ENCODE results near the gene COL4A5. TPM values are rescaled to one million over a fixed set of nuclear protein-coding genes. Genes with fewer than 3 reads are reported as not detected.

COL4A5 gene
- total and polyA plus RNA-seq, 4 donors = 0.63 to 10.3 (median 1.2) TPM

DNA sequence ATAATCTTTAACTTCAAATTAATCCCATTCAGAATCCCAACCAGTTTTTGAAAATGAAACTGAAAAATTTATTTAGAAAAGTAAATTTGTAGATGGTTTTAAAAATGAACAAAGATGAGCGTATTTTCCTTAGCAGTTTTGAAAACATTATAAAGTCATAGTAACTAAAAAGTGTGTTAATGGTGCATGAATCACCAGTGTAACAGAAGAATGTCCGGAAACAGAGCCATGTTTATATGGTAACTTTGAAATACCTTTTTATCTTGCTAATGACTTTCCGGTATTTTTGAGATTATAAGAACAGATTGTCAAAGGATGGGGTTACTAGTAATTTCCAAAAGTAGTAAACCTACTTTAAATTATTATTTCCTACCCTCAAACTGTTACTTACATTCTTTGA, 150.9 kb downstream of the COL4A5 start:
- Histone ChIP-seq H3K36me3 (ENCODE audit: control insufficient read depth in 4 of 4, insufficient read depth in 3 of 4, low read depth in 1 of 4, low read length in 3 of 4) (no peaks in the 10 kb centered on the region), H3K27me3 (ENCODE audit: control insufficient read depth in 4 of 4, insufficient read depth in 4 of 4, low read length in 3 of 4) (no peaks in the 10 kb centered on the region), H3K4me1 (ENCODE audit: control insufficient read depth in 4 of 4, insufficient read depth in 4 of 4, low read length in 3 of 4) (no peaks in the 10 kb centered on the region), H3K9ac (ENCODE audit: low read depth in 1 of 2, low read length in 2 of 2) (no peak overlapping the region), H3K9me3 (ENCODE audit: control insufficient read depth in 4 of 4, low read length in 3 of 4) (no peaks in the 10 kb centered on the region), H3K27ac (ENCODE audit: low read depth in 1 of 2, low read length in 2 of 2) (no peak overlapping the region), H3K4me3 (ENCODE audit: low read depth in 1 of 3, low read length in 3 of 3) (no peak overlapping the region)
- TF ChIP-seq RXRA (IDR thresholded peaks at IDR 0.05) = no peak
- TF ChIP-seq SP1 (IDR thresholded peaks at IDR 0.05) = no peak
- no peak for TF ChIP-seq YY1 (IDR thresholded peaks at IDR 0.05)
- TF ChIP-seq FOXA1 (IDR thresholded peaks at IDR 0.05) = no peak
- TF ChIP-seq, protein P1, sequence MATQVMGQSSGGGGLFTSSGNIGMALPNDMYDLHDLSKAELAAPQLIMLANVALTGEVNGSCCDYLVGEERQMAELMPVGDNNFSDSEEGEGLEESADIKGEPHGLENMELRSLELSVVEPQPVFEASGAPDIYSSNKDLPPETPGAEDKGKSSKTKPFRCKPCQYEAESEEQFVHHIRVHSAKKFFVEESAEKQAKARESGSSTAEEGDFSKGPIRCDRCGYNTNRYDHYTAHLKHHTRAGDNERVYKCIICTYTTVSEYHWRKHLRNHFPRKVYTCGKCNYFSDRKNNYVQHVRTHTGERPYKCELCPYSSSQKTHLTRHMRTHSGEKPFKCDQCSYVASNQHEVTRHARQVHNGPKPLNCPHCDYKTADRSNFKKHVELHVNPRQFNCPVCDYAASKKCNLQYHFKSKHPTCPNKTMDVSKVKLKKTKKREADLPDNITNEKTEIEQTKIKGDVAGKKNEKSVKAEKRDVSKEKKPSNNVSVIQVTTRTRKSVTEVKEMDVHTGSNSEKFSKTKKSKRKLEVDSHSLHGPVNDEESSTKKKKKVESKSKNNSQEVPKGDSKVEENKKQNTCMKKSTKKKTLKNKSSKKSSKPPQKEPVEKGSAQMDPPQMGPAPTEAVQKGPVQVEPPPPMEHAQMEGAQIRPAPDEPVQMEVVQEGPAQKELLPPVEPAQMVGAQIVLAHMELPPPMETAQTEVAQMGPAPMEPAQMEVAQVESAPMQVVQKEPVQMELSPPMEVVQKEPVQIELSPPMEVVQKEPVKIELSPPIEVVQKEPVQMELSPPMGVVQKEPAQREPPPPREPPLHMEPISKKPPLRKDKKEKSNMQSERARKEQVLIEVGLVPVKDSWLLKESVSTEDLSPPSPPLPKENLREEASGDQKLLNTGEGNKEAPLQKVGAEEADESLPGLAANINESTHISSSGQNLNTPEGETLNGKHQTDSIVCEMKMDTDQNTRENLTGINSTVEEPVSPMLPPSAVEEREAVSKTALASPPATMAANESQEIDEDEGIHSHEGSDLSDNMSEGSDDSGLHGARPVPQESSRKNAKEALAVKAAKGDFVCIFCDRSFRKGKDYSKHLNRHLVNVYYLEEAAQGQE (IDR thresholded peaks at IDR 0.05) = no peak
- no peak for TF ChIP-seq TAF1 (conservative IDR thresholded peaks at IDR 0.05)
- no peak for TF ChIP-seq EGR1 (IDR thresholded peaks at IDR 0.05; ENCODE audit: low read depth in 2 of 2)
- TF ChIP-seq FOXA2 (IDR thresholded peaks at IDR 0.05) = no peak
- no peak for TF ChIP-seq JUND (IDR thresholded peaks at IDR 0.05)
- TF ChIP-seq, protein P2, sequence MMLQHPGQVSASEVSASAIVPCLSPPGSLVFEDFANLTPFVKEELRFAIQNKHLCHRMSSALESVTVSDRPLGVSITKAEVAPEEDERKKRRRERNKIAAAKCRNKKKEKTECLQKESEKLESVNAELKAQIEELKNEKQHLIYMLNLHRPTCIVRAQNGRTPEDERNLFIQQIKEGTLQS (IDR thresholded peaks at IDR 0.05) = no peak
- no peak for TF ChIP-seq HNF4G (IDR thresholded peaks at IDR 0.05)
- no peak for TF ChIP-seq HNF4A (conservative IDR thresholded peaks at IDR 0.05)
- TF ChIP-seq GABPA (IDR thresholded peaks at IDR 0.05 in 1 of 2, conservative IDR thresholded peaks at IDR 0.05 in 1 of 2) = no peak
- TF ChIP-seq, protein P3, sequence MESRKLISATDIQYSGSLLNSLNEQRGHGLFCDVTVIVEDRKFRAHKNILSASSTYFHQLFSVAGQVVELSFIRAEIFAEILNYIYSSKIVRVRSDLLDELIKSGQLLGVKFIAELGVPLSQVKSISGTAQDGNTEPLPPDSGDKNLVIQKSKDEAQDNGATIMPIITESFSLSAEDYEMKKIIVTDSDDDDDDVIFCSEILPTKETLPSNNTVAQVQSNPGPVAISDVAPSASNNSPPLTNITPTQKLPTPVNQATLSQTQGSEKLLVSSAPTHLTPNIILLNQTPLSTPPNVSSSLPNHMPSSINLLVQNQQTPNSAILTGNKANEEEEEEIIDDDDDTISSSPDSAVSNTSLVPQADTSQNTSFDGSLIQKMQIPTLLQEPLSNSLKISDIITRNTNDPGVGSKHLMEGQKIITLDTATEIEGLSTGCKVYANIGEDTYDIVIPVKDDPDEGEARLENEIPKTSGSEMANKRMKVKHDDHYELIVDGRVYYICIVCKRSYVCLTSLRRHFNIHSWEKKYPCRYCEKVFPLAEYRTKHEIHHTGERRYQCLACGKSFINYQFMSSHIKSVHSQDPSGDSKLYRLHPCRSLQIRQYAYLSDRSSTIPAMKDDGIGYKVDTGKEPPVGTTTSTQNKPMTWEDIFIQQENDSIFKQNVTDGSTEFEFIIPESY (IDR thresholded peaks at IDR 0.05) = no peak
- TF ChIP-seq, protein P4, sequence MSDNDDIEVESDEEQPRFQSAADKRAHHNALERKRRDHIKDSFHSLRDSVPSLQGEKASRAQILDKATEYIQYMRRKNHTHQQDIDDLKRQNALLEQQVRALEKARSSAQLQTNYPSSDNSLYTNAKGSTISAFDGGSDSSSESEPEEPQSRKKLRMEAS (IDR thresholded peaks at IDR 0.05) = no peak
- TF ChIP-seq, protein P5, sequence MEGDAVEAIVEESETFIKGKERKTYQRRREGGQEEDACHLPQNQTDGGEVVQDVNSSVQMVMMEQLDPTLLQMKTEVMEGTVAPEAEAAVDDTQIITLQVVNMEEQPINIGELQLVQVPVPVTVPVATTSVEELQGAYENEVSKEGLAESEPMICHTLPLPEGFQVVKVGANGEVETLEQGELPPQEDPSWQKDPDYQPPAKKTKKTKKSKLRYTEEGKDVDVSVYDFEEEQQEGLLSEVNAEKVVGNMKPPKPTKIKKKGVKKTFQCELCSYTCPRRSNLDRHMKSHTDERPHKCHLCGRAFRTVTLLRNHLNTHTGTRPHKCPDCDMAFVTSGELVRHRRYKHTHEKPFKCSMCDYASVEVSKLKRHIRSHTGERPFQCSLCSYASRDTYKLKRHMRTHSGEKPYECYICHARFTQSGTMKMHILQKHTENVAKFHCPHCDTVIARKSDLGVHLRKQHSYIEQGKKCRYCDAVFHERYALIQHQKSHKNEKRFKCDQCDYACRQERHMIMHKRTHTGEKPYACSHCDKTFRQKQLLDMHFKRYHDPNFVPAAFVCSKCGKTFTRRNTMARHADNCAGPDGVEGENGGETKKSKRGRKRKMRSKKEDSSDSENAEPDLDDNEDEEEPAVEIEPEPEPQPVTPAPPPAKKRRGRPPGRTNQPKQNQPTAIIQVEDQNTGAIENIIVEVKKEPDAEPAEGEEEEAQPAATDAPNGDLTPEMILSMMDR (IDR thresholded peaks at IDR 0.05; ENCODE audit: low read depth, low read length, missing input control) = no peak
- TF ChIP-seq NR2F2 (IDR thresholded peaks at IDR 0.05) = no peak
- TF ChIP-seq RAD21 (IDR thresholded peaks at IDR 0.05) = no peak
- DNase-seq (ENCODE audit: low spot score) = no peak
- 93% methylated on average over 3 of the region's 3 CpGs for WGBS
